Trophoblast cell (in vitro differentiated cells and primary cell): ENCODE results near the gene CNPY1.

Source experiments
- DNase-seq, 2 donors: peaks; one replicate each; pipeline ENCODE4 v3.0.0-alpha.2; 2016
- H2AFZ ChIP-seq: 2 replicates; pipeline ENCODE4 v1.6.1; 2013; ENCODE audit warnings: low read length, moderate library complexity, mild to moderate bottlenecking; ENCODE audit not compliant: insufficient read depth, poor library complexity
- H2AK5ac ChIP-seq: 2 replicates; pipeline ENCODE4 v1.6.1; 2013; ENCODE audit warnings: mild to moderate bottlenecking, low read length
- H2BK120ac ChIP-seq: 2 replicates; pipeline ENCODE4 v1.6.1; 2013; ENCODE audit warnings: low read length, mild to moderate bottlenecking, moderate library complexity; ENCODE audit not compliant: insufficient read depth, poor library complexity
- H2BK12ac ChIP-seq: 2 replicates; pipeline ENCODE4 v1.6.1; 2013; ENCODE audit warnings: mild to moderate bottlenecking, low read length, moderate library complexity
- H2BK5ac ChIP-seq: 2 replicates; pipeline ENCODE4 v1.6.1; 2013; ENCODE audit warnings: low read length, low read depth, moderate library complexity, mild to moderate bottlenecking; ENCODE audit not compliant: poor library complexity
- H3K14ac ChIP-seq: 2 replicates; pipeline ENCODE4 v1.6.1; 2013; ENCODE audit warnings: mild to moderate bottlenecking, low read length
- H3K18ac ChIP-seq: 2 replicates; pipeline ENCODE4 v1.6.1; 2013; ENCODE audit warnings: mild to moderate bottlenecking, low read length
- H3K23ac ChIP-seq: 2 replicates; pipeline ENCODE4 v1.6.1; 2013; ENCODE audit warnings: low read length
- H3K27ac ChIP-seq: 2 replicates; pipeline ENCODE4 v1.5.1; 2013; ENCODE audit warnings: low read depth, mild to moderate bottlenecking, inconsistent platforms, low read length, moderate library complexity
- H3K27me3 ChIP-seq: 2 replicates; pipeline ENCODE4 v1.6.1; 2013; ENCODE audit warnings: inconsistent platforms, mild to moderate bottlenecking, low read length, moderate library complexity; ENCODE audit not compliant: insufficient read depth
- H3K36me3 ChIP-seq, 2 experiments: 1 replicate in 1 of 2; 2 replicates in 1 of 2; pipeline ENCODE4 v1.6.1; 2013; ENCODE audit warnings: low read length in 2 of 2, mild to moderate bottlenecking in 2 of 2, moderate library complexity in 1 of 2; ENCODE audit not compliant: insufficient read depth in 2 of 2, control insufficient read depth in 1 of 2
- H3K4ac ChIP-seq: 2 replicates; pipeline ENCODE4 v1.6.1; 2013; ENCODE audit warnings: low read depth, mild to moderate bottlenecking, low read length, moderate library complexity
- H3K4me1 ChIP-seq, 2 experiments: 1 replicate in 1 of 2; 2 replicates in 1 of 2; pipeline ENCODE4 v1.6.1; 2013; ENCODE audit warnings: low read length in 2 of 2, mild to moderate bottlenecking in 2 of 2, moderate library complexity in 1 of 2; ENCODE audit not compliant: insufficient read depth in 2 of 2, control insufficient read depth in 1 of 2
- H3K4me2 ChIP-seq: 2 replicates; pipeline ENCODE4 v1.6.1; 2013; ENCODE audit warnings: inconsistent platforms, mild to moderate bottlenecking, low read length, moderate library complexity
- H3K4me3 ChIP-seq: 2 replicates; pipeline ENCODE4 v1.5.1; 2013; ENCODE audit warnings: mild to moderate bottlenecking, low read depth, low read length, inconsistent platforms
- H3K79me1 ChIP-seq: one replicate; pipeline ENCODE4 v1.6.1; 2013; ENCODE audit warnings: low read length
- H3K79me2 ChIP-seq: 2 replicates; pipeline ENCODE4 v1.6.1; 2013; ENCODE audit warnings: low read length, mild to moderate bottlenecking; ENCODE audit not compliant: control insufficient read depth, insufficient read depth, poor library complexity
- H3K9ac ChIP-seq: 2 replicates; pipeline ENCODE4 v1.6.1; 2013; ENCODE audit warnings: mild to moderate bottlenecking, low read length
- H3K9me3 ChIP-seq: 2 replicates; pipeline ENCODE4 v1.6.1; 2013; ENCODE audit warnings: low read depth, mild to moderate bottlenecking, control low read depth, inconsistent platforms, low read length; ENCODE audit not compliant: insufficient read depth
- H4K12ac ChIP-seq: 2 replicates; pipeline ENCODE4 v1.6.1; 2013; ENCODE audit warnings: low read depth, mild to moderate bottlenecking, low read length, moderate library complexity
- H4K8ac ChIP-seq: 2 replicates; pipeline ENCODE4 v1.6.1; 2013; ENCODE audit warnings: low read depth, mild to moderate bottlenecking, low read length, moderate library complexity
- H4K91ac ChIP-seq: one replicate; pipeline ENCODE4 v1.6.1; 2013; ENCODE audit warnings: low read depth, mild to moderate bottlenecking, low read length, moderate library complexity
- WGBS: extraction: QIAGEN DNeasy Blood & Tissue Kit; methylation state at CpG from one replicate; pipeline ENCODE4 v1.1.7; 2013; ENCODE audit warnings: missing lambda C conversion rate; ENCODE audit not compliant: insufficient read length, insufficient coverage; ENCODE audit errors: extremely low coverage; 5-methylcytosine and 5-hydroxymethylcytosine counted together

CNPY1 gene

GRCh38 chr7:155587486-155587885 is 41.1 kb upstream of the CNPY1 start:
- no peak overlapping the region for H2AK5ac ChIP-seq
- H4K12ac ChIP-seq = no peak overlapping the region

GRCh38 chr7:155586843-155587440 is 40.6 kb upstream of the CNPY1 start:
- Histone ChIP-seq H2AK5ac (no peak overlapping the region), H3K23ac (no peak overlapping the region), H2BK12ac (no peak overlapping the region), H3K9ac (no peak overlapping the region), H3K4me2 (no peak overlapping the region), H2AFZ (no peak overlapping the region), H3K4ac (no peak overlapping the region), H3K79me2 (no peaks in the 10 kb centered on the region), H4K12ac (no peak overlapping the region), H3K9me3 (no peaks in the 10 kb centered on the region), H2BK120ac (no peak overlapping the region), H3K4me3 (peak overlapping the region; percentile 25), H3K14ac (no peak overlapping the region), H3K27me3 (peaks cover 4% of the 10 kb centered on the region), H3K79me1 (no peaks in the 10 kb centered on the region), H3K18ac (no peak overlapping the region), H3K4me1 (peaks cover 0 to 6% of the 10 kb centered on the region in 2 experiments), H3K36me3 (no peaks in the 10 kb centered on the region), H4K91ac (no peak overlapping the region), H2BK5ac (no peak overlapping the region), H3K27ac (no peak overlapping the region), H4K8ac (no peak overlapping the region)
- no peak for DNase-seq
- no CpG with 5 or more reads among the region's 14 CpGs for WGBS

More at GRCh38 chr7:155587486-155587885, 41.1 kb upstream of the CNPY1 start:
- H3K9ac ChIP-seq = no peak overlapping the region
- no peak overlapping the region for H2BK12ac ChIP-seq
- H3K79me1 ChIP-seq = no peaks in the 10 kb centered on the region
- no peak overlapping the region for H4K8ac ChIP-seq
- H3K79me2 ChIP-seq = no peaks in the 10 kb centered on the region
- no peak overlapping the region for H3K14ac ChIP-seq
- peaks cover 0 to 6% of the 10 kb centered on the region in 2 experiments for H3K4me1 ChIP-seq
- no peak overlapping the region for H2AFZ ChIP-seq
- no peak overlapping the region for H3K4me3 ChIP-seq
- H3K27ac ChIP-seq = no peak overlapping the region
- H3K36me3 ChIP-seq = no peaks in the 10 kb centered on the region
- no peaks in the 10 kb centered on the region for H3K9me3 ChIP-seq
- no peak overlapping the region for H2BK5ac ChIP-seq
- no peak for DNase-seq
- no peak overlapping the region for H3K4me2 ChIP-seq
- H4K91ac ChIP-seq = no peak overlapping the region
- no peak overlapping the region for H3K23ac ChIP-seq
- peaks cover 4% of the 10 kb centered on the region for H3K27me3 ChIP-seq
- no CpG with 5 or more reads among the region's 10 CpGs for WGBS
- H3K4ac ChIP-seq = no peak overlapping the region
- H2BK120ac ChIP-seq = no peak overlapping the region
- no peak overlapping the region for H3K18ac ChIP-seq

- Histone ChIP-seq H3K36me3 (no peaks in the 10 kb centered on the region), H2BK5ac (no peak overlapping the region), H3K4me1 (peaks cover 0 to 6% of the 10 kb centered on the region in 2 experiments), H2BK120ac (no peak overlapping the region), H2BK12ac (no peak overlapping the region), H3K23ac (peak overlapping the region; percentile 34), H4K91ac (no peak overlapping the region), H3K9ac (no peak overlapping the region), H3K4ac (no peak overlapping the region), H4K8ac (no peak overlapping the region), H3K27ac (no peak overlapping the region), H3K27me3 (peaks cover 4% of the 10 kb centered on the region), H3K79me2 (no peaks in the 10 kb centered on the region), H3K9me3 (no peaks in the 10 kb centered on the region), H2AFZ (no peak overlapping the region), H3K14ac (no peak overlapping the region), H3K4me2 (no peak overlapping the region), H2AK5ac (no peak overlapping the region), H3K18ac (no peak overlapping the region), H3K79me1 (no peaks in the 10 kb centered on the region), H3K4me3 (no peak overlapping the region), H4K12ac (no peak overlapping the region)
- WGBS = no CpG with 5 or more reads among the region's 6 CpGs
- DNase-seq = no peak
Measured at GRCh38 chr7:155585951-155586350, 39.6 kb upstream of the CNPY1 start.

- H3K4me3 ChIP-seq = no peak overlapping the region
- H3K4me1 ChIP-seq = peaks cover 0 to 5% of the 10 kb centered on the region in 2 experiments
- no peaks in the 10 kb centered on the region for H3K9me3 ChIP-seq
- no peak overlapping the region for H3K23ac ChIP-seq
- no peaks in the 10 kb centered on the region for H3K36me3 ChIP-seq
- H3K9ac ChIP-seq = no peak overlapping the region
- no peak overlapping the region for H3K4me2 ChIP-seq
- no peak overlapping the region for H4K91ac ChIP-seq
- H3K27ac ChIP-seq = no peak overlapping the region
- H3K18ac ChIP-seq = no peak overlapping the region
- H3K79me2 ChIP-seq = no peaks in the 10 kb centered on the region
- H2BK5ac ChIP-seq = no peak overlapping the region
- WGBS = 100% methylated on average over 6 of the region's 8 CpGs
- H3K4ac ChIP-seq = no peak overlapping the region
- peaks cover 4% of the 10 kb centered on the region for H3K27me3 ChIP-seq
- no peak overlapping the region for H3K14ac ChIP-seq
- no peak overlapping the region for H2BK120ac ChIP-seq
- no peak overlapping the region for H2AK5ac ChIP-seq
- no peaks in the 10 kb centered on the region for H3K79me1 ChIP-seq
- H4K12ac ChIP-seq = no peak overlapping the region
- no peak overlapping the region for H2BK12ac ChIP-seq
- H4K8ac ChIP-seq = no peak overlapping the region
- no peak overlapping the region for H2AFZ ChIP-seq
- no peak for DNase-seq
Measured at GRCh38 chr7:155585532-155585895, 39.2 kb upstream of the CNPY1 start.
